NCI-H1092 (cell line): ENCODE measurements around the gene GMEB2.
A peak's percentile ranks its signal among the peaks of the same experiment; 100 is the strongest.

Experiments used
- DNase-seq: peaks from one replicate; lab custom pipeline; 2025; lab: John Stamatoyannopoulos, UW

GMEB2 gene

DNA sequence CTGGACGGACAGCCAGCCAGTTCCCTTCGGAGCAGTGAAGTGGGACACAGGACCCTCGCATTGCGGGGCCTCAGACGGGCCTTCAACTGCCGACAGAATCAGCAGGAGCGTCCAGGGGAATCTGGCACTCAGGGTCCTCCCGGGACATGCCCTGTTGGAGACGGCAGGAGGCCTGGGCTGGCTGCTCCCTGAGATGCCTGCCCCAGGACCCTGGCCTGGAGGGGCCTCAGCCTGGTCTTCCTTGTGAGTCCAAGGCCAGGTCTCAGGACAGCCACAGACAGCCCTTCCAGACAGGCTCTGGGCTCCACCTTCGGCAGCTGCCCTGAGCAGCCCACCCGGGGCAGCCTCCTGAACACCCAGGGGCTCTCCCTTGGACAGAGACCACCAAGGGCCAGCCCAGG, 38.3 kb downstream of the GMEB2 start:
- DNase-seq = no peak

DNA sequence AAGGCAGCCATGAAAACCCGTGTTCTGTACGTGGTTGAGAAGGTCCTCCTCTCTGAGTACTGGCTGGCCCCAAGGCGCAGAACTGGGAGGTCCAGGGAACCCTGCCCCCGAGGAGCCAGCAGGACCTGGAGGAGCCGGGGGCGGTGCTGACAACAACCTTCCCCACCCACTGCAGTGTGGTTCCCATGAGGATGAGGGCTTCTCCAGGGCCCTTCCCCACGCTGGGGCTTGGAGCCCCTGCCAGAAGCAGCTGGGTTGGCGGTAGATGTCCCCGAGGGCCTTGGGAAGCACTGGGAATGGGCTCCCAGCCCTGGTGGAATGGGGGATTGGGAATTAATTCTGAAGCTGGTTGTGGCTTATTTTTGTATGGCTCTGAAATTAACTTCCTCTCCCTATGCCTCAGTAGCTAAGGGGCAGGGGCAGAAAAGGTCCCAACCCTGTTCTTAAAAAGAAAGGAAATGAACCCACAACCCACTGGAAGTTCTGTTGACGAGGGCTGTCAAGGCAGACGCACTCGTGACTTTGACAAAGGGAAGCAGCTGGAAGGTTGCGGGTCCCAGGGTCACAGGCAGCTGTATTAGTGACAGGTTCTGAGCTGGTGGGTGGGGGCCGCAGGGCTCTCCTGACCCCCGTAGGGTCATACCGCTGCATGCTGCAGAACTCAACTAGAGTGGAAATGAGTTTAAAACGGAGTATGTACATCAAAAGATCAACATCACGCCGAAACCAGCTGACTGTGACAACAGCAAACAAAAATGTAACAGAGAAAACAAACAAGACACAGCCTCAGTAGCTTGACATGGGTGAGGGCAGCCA, 38.9 kb downstream of the GMEB2 start:
- DNase-seq = no peak

GRCh38 chr20:63587256-63587655, 39.6 kb downstream of the GMEB2 start:
- DNase-seq = no peak

- DNase-seq = no peak
Measured at GRCh38 chr20:63586797-63587196, 40.1 kb downstream of the GMEB2 start.

- no peak for DNase-seq
Measured at GRCh38 chr20:63585616-63586565, 41.0 kb downstream of the GMEB2 start.

DNA sequence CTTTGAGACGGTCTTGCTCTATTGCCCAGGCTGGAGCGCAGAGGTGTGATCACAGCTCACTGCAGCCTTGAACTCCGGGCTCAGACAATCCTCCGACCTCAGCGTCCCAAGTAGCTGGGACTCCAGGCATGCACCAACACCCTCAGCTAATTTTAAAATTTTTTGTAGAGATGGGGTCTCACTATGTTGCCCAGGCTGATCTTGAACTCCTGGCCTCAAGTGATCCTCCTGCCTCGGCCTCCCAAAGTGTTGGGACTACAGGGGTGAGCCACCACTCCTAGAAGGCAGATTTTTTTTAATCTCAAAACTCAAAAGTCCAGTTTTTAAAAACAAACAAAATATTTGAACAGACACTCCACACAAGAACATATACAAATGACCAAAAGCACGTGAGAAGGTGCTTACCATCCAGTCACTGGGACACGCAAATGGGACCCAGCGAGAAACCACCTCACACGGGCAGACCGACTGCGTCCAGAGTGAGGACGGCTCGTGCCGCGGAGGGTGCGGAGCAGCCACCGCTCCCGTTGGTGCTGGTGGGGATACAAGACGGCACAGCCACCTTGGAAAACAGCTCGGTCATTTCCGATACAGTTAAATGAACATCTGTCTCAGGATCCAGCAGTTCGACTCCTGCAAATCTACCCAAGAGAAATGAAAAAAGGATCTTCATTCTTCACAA, 44.4 kb downstream of the GMEB2 start:
- DNase-seq = no peak

DNA sequence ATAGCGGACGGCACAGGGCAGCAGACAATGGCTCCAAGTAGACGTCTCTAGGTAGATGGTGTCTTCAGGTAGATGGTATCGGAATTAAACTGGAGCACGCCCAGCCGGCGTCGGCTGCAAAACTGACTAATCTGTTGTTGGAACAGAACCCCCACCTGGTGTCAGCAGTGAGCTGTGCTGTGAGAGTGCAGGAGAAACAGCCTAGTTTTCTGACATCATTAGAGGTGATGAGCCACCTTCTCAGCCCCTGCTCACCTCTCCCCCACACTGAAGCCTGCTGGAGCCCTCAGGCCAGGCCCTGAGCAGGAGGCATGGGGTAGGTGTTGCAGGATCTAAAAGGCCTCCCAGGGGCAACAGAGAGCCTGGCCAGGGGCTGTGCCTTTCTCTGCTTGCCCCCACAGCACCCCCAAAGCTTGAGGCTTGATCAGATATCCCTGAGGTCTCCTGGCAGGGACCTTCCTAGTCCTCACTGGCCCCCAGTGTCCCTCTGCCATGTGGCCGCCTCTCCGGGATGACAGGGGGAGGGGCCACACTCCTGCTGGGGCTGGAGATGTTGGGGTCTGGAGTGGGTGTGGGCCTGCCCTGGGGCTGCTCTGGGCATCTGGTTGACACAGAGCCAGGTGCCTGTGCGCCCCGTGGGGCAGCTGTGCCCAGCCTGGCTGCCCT, 46.0 kb downstream of the GMEB2 start:
- no peak for DNase-seq

DNA sequence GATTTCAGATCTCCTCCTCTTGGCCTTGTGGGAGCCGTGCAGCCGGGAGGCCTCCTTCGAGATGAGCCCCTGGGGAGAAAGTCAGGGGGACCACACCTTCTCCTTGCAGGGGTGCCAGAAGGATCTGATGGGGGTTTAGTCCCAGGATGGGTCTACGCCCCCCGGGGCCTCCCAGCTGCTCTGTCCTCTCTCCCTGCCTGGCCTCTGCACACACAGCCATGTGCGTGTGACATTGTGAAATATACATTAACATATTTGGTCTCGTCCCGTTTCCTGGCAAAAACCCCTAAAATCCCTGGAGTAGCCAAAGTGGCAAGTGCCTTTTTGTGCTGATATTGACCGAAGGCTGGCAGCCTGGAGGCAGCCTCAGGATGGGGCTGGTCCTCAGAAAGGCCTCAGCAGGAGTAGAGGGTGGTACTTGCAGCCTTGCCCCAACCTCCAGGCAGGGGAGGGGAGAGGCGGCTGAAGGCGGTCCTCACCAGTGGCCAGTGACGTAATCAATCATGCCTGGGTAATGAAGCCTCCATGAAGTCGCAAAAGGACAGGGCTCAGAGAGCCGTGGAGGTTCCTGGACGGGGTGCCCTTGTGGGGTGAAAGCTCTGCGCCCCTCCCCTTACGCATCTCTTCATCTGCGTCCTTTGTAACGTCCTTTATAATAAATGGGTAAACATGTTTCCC, 47.7 kb downstream of the GMEB2 start:
- DNase-seq = no peak

- no peak for DNase-seq
Measured at GRCh38 chr20:63578224-63579016, 48.5 kb downstream of the GMEB2 start.

DNA sequence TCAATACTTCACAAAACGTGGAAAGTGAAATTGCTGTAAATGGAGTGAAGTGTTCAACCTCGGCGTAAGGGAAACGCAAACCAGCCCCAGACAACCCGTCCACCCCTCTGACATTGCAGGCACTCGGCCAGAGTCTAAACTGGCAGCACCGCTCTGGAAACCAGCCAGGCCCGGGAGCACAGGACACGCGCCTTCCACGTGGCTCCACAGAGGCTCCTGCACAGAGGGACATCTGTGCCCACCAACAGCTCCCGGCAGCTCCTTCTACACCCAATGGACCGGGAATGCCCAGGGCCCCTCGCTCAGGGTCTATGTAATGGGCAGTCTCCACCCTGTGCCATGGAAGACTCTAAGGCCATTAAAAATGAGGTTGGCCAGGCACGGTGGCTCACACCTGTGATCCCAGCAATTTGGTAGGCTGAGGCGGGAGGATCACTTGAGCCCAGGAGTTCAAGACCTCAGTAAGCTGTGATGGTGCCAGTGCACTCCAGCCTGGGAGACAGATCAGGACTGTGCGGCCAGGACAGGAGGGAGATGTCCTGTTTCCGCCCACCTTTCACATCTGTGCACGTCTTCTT, 49.5 kb downstream of the GMEB2 start:
- DNase-seq = peak; percentile 65

GRCh38 chr20:63576311-63576710, 50.6 kb downstream of the GMEB2 start:
- DNase-seq = no peak

GRCh38 chr20:63574829-63575743, 51.8 kb downstream of the GMEB2 start:
- no peak for DNase-seq

DNA sequence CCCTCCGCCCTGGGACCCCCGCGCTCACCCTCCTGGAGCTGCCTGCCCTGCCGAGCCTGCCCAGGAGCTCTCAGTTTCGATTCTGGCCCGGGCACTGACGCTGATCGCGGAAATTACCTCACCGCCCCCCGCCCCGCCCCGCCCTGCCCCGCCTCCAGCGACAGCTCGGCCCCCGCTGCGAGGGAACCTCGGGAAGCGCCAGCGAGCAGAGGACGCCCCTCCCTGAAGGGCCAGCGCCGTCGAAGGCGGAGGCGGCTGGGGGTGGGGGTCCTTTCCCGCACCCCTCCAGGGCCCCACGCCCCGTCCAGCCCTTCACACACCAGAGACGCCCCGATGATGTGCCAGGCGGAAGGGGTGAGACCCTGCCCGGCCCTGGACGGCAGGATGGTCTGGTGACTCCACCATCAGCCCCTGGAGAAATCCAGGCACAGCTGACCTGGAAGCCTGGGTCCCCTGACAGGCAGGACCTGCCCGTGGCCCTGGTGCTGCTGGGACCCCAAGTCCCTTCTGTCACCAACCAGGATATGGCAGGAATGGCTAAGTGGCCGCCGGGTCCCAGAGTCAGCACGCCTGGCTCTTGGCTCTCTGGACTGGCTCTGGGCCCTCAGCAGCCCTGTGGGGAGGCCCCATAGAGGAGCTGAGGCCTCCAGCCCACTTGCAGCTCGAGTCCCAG, 52.6 kb downstream of the GMEB2 start, which contains the start of gene HELZ2:
Gene HELZ2 (minus strand): TSS at position 84 of the 673 bp plus-strand sequence. CDS start 1,854 bp downstream, outside the sequence.
- DNase-seq = no peak

DNA sequence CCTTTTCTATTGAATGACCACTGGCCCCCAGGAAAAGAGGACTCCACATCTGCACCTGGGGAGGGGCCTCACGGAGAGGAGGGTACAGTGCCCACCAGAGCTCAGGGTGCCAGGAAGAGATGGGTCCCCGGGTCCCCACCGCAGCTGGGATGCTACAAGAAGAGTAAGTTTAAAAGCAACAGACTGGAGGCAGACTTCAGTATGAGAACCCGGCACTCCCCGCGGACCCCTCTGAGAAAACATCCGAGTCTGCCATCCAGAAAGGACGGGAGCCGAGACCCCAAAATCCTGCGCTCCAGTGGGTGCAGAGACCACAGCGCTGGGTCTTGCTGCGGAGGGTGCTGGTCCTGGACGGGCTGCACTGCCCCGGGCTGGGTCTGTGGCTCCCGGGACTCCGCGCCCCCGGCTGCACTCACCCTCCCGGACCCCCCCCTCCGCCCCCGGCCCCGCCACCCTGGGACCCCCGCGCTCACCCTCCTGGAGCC, 53.2 kb downstream of the GMEB2 start:
- DNase-seq = no peak

DNA sequence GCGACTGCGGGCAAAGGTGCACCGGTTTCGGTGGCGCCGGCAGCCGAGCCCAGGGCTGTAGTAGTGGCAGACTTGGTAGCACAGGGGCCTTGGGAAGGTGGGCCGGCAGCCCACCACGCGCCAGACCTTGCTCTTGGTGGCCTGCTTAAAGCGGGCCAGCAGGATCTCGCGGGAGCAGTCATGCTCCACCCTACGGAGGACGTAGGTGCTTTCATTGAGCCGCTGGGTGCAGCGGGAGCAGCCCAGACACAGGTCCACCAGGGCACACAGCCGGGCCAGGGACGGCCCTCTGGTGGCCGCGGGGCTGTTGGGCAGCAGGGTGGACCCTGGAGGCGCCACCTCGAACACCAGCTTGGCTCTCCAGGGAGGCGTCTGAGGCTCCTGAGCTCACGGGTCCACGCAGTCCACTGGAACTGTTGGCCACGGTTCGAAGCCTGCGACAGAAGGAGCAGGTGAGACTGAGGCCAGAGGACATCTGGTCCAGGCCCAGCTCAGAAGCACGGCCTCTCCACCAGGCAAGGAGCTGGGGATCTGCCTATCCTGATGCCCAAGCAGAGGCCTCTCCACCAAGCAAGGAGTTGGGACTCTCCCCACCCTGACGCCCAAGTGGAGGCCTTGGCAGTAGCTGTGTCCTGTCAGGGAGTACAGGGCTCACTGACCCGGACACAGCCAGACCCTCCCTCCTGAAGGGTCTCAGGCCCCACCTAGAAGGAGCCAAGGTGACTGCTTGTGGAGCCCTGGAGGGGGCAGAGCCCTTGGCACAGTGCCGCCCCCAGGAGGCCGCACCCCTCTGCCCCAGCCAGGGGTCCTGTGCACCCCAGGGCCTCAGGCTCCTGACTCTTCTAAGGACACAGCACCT, 53.9 kb downstream of the GMEB2 start:
- no peak for DNase-seq

GRCh38 chr20:63572071-63572787, 54.7 kb downstream of the GMEB2 start:
- no peak for DNase-seq
